CD4-positive, alpha-beta T cell treated with Interleukin-21 for 1 hour (primary cell): ENCODE data around the gene HPSE2.
"Not testable (repeated sequence)": the region's sequence is repeated elsewhere in the genome, so short reads cannot be mapped to it uniquely, and the experiment has no call there.

ENCODE experiments used
- DNase-seq: peaks from one replicate; pipeline ENCODE4 v3.0.0-alpha.2; 2020

Gene HPSE2

DNA sequence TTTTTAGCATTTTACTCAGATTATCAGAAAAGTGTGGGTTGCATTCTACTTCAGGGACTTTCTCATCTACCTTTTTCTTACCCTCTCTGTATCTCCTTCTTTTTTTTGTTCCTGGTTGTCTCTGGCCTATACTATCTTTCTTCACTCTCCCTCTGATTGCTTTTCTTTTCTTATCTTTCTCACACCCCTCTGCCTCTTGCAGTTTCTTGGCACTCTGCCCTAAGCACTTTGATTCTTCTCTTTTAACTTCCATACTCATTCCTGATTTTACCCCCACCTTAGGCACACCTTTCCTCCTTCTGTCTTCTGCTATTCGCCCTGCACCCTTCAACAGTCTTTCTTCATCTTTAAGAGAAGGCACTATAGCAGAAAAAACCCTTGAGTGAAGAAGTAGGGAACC is 696.1 kb downstream of the HPSE2 start:
- DNase-seq, result no peak

DNA sequence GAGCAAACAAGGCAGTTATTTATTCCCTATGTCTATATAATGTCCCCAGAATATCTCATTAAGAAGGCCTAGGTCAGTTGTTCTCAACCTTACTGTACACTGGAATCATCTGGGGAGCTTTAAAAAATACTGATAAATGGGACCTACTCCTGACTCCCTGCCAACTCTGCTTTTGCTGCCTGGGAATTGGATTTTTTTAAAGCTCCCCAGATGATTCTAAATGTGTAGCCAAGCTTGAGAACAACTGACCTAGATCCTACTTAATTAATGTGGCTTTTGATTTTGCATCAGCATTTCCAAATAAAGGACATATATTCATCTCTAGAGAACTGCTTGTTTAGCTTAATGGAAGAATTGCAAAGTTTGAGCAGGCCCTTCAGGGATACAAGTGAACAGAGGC is 697.2 kb downstream of the HPSE2 start:
- DNase-seq, result no peak

DNA sequence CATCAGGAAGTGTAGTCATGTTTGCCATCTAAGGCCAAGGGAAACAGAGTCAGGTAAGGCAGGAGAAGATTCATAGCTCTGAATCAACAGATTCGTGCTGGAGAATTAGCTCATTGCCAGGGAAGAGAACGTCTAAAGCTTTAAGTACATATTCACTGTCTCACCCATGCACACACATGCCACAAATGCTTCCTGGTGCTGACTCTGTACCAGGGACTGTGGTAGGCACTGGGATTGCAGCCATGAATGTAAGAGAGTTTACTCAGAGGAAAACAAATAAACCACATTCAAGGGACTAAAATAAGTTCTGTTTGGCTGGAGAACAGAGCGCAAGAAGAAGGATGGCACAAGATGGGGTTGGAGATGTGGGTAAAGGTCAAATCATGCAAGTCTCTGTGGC is 699.1 kb downstream of the HPSE2 start:
- DNase-seq, result no peak

DNA sequence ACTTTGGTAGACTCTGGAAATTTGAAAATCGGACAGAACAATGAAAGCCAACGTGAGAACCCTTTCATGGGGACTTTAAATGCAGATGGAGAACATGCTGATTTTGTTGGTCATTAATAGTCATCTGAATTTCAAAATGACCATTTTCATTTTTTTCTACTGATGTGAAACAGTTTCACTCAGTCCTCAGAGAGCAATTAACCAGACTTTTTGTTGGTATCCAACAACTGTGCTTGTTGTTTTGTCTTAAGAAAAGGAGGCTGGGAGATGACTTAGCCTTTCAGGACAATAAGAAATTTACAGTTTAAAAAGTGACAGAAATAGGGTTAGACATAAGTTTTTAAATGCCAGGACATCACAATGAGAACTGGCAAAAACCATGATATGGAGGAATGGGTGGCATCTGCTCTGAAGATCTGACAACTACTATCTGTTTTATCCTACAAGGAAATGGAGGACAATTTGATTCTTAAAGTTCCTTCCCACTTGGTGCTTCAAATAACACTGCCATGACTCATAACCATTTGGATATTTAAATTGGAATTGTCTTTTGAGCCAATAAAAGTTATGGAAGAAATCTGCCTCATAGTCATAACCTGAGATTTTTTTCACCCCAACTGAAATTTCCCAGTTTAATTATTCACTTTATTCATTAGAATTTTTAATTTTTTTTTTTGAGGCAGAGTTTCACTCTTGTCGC is 701.8 kb downstream of the HPSE2 start:
- no peak for DNase-seq

DNA sequence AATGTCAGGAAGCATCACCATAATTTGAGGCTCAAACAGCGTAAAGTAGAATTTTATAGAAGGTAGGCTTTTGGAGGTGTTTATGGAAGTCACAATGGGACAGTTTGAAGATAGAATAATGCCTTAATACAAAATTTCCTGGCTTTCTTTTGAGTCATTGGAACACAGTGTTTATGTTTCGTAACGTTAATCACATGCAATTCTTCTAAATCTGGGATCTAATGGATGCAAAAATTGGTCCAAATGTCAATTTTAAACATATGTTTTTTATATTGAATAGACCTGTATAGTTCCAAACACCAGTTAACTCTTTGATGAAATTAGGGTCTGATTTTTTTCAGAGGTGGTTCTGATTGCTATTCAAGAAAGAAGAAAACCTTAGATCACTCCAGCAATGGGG is 702.4 kb downstream of the HPSE2 start:
- DNase-seq, result no peak

DNA sequence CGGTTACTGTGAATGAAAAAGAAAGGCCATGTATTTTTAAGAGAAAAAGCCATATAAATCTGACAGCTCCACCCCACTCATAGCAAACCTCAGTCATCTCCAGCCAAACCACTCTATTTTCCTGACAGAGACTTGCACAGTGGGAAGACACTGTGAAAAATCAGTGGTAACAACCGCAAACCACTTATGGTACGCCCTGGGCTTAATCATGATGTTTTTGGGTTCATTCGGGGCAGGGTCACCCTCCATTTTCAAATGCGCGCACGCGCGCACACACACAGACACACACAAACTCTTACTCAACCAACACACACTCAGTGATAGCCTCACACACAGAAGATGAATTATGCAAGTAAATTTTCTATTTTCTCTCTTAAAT is 706.9 kb downstream of the HPSE2 start:
- no peak for DNase-seq

DNA sequence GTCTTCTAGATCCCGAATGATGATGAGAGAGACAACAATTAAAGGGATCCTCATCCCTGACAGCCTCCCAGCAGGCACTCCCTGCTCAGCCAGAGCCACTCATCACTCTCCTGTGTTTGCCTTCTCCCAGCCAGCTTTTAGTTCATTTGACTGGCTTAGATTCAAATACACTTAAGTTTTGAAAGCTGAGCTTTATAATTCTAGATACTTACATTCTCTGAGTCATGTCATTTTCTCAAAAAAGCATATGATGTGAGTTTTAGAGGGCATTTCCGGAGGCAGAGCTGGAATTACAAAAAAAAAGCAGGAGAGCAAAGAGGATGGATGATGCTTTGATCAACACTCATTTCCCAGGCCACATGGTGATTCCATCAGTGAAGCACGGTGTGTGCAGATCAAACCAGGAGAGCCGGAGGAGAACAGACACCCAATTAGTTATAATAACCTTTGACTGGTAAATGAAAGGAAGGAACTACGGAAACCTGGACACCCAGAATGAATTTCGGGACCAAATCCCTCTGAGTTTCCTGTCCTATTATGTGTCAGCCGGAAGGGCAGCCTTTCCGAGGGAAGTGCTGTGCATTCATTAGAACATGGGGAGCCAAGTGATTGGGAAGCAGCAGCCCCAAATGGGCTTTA is 707.4 kb downstream of the HPSE2 start:
- DNase-seq, result no peak

DNA sequence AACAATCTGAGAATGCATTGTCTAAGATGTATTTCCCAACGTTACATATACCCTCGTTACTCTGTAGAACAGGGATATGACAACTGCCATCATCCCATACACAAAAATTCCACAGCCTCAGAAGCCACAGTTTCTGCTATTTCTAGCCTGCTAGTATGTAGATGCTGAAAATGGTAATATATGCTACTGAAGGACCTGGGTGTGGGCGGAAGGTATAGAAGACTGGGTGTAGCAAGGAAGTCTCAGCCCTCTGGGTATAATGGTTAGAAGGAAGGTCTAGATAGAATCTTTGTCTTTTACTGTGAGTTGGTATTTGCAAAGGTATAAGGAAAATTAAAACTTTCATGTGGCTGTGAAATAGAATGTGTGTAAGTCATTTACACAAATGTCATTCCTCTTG is 709.7 kb downstream of the HPSE2 start:
- no peak for DNase-seq

DNA sequence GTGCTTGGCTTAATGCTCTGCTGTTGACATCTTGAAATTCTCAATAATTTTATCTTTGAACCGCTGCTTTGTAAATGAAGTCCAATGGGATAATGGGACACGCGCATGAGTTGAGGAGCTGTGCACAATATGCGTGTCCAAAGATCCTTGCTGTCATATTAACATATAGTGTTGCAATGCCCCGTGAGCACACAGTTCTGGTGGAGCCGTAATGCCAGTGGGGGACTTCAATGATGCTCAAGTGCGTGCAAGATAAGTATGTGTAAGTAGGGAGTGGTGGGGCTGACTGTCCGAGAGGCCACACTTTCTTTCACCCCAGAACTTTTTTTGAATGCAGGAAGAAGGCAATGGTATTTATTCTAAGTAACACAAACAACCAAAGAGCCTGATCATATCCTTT is 711.5 kb downstream of the HPSE2 start:
- DNase-seq, result no peak

DNA sequence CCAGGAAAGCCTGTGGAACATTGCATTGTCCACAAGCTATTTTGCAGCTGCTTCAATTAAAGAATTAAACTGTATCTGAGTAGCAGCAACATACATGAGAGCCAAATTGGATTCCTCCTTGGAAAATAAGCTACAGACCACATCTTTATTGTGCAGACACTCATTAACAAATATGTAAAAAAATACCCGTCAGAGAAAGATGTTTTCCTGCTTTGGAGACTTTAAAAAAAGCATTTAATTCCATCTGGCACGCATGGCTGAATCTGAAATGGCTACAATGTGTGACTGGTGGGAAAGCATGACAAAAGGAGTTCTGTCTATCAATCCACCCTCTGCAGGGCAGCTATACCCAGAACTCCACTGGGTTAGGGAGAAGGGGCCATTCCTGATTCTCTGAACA is 715.8 kb downstream of the HPSE2 start:
- DNase-seq, result no peak

DNA sequence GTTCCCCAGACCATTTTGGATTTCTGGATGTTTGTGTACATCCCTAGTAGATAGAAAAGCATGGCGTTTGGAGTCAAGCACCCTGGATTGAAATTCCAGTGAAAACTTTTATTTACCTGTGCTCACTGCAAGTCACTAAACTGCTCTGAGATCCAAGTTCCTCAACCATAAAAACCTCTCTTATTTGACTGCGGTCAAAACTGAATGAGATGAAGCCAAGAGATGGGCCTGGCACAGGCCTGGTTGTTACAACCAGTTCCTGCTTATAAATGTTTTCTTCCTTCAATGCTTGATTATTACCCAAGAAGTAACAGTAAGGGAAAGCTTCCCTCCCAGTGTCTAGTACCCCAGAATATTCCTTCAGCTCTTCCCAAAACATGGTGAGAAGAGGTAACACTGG is 718.0 kb downstream of the HPSE2 start:
- no peak for DNase-seq

DNA sequence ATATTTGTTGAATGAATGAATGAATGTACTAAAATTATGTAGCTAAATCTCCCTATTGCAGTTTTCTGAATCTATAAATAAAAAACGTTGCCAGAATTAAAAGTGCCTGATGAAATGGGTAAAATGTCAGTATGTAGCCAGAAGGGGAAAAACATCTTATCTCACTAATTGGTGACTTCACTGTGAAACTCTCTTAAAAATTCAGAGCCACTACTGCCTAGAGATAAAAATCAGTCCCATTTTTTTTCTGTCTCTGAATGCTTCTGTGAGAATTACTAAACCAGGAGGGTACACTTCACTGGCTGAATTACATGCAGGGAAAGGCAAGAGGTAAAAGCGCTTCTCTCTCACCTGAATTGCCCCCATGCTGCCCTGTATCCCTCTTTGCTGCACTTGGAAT is 719.3 kb downstream of the HPSE2 start:
- no peak for DNase-seq

DNA sequence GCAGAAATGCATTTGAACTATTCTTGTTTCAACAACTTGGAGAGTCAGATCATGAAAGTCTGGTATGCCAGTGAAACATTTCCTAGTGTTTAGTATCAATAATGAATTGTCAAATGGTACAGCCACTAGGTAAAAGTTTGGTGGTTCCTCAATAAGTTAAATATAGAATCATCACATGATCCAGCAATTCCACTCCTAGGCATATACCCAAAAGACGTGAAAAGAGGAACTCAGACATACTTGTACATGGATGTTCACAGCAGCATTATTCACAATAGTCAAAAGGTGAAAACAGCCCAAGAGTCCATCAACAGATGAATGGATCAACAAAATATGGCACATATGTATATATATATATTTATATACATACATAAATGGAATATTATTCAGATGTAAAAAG is 721.9 kb downstream of the HPSE2 start:
- DNase-seq, result no peak

DNA sequence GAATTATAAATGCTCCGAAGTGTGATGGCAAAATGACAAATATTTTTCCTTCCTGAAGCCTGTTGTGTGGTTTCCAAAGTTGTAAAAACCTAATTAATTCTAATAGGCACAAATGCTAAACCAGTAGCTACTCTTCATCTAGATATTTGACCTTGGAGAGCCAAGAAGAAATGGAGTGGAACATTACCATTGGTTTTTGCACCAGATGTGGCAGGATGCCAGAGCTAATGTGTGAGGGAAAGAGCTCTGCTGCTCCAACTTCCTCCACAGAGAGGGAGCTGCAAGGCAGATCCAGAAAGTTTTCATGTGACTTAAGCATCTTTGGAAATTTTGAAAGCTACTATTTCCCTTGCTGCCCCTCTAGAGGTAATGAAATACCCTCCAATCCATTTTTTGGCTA is 723.8 kb downstream of the HPSE2 start:
- DNase-seq, result no peak

DNA sequence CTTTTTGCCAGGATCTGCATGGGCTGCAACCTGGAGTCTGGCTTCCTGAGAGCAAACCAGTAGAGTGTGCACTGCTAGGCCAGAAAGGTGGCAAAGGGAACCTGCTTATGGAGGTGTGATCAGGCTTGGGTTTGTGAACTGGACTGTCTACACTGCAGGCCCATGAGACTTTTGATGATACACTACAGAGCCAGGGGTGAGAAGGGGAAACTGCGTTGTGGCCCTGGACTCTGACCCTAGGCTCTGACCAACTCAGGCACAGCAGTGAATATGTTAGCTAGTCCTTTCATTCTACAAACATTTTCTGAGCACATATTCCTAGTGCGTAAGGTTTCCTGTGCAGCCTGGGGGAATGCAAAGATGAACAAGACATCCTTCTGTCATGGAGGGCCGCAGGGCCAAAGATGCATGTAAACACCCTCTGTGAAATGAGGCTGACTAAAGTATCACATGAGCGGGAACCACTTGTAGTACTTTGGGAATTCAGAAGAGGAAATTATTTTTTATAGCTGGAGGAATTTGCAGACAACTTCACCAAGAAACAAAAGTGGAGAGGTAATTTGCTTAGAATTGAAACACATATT is 725.1 kb downstream of the HPSE2 start:
- no peak for DNase-seq

DNA sequence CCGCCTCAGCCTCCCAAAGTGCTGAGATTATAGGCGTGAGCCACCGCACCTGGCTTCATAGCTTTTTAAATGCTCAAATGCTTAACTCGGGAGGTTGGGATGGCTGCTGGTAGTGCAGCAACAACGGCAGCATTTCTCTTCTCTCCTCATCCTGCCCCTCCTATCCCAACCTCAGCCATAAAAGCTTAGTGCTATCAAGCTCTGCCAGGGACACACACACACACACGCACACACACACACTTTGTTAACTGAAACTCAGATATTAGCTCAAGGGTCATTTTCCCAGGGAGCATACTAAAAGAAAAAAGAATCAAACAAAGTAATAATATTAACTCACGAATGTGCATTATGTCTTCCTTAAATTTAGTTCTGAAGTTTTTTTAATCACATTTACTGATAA is 725.9 kb downstream of the HPSE2 start:
- DNase-seq, result no peak

DNA sequence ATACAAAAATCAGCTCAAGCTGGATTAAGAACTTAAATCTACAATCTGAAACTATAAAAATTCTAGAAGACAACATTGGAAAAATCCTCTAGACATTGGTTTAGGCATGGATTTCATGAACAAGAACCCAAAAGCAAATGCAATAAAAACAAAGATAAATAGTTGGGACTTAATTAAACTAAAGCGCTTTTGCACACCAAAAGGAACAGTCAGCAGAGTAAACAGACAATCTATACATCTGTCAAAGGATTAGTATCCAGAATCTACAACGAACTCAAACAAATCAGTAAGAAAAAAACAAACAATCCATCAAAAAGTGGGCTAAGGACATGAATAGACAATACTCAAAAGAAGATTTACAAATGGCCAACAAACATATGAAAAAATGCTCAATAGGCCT is 733.1 kb downstream of the HPSE2 start:
- DNase-seq, result not testable (repeated sequence)

DNA sequence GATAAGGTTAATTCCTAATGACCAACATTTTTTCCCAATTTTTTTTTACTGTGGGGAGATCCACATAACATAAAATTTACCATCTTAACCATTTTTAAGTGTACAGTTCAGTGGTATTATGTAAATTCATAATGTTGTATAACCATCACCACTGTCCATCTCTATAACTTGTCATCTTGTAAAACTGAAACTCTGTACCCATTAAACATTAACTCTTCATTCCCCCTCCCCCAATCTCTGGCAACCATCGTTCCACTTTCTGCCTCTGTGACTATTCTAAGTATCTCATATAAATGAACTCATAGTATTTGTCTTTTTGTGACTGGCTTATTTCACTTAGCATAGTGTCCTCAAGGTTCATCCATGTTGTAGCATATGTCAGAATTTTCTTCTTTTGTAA is 742.9 kb downstream of the HPSE2 start:
- no peak for DNase-seq

DNA sequence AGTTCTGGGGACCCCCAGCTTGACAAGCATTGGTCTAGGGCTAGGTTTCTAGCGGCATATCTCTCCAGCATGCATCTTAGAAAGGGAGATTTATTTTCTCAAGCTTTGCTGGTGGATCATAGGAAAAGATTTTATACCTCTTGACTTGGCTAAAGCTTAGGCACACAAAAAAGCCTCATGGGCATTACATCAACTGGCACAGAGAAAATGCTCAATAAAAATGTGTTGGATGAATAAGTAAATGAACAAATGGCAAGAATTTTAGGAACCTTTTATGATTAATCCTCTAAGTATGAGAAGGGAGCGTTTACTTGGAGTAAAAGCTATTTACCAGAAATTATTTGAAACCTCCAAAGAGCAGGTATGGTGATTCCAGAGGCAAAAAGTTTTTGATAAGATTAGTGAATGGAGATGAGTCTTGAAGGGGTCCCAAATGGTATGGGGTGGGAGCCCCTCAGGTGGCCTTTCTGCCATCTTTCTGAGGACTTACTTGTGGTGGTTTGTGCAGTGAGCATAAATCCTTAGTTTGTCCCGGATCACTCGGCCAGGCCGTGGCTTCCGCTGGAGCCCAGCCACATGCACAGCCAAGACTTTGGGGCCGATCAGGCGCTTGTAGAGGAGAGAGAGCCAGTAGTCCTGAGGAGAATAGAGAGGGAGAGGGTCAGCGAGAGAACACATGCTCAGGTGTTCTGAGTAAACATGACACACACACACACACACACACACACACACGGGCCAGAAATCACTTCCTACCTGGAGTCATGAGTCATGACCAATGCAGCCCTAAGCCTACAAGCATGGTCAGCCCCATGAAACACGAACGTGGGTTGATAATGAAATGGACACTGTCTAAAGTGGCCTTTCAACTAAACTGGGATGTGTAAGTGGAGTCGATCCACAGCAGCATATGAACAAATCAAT is 745.8 kb downstream of the HPSE2 start:
- no peak for DNase-seq

DNA sequence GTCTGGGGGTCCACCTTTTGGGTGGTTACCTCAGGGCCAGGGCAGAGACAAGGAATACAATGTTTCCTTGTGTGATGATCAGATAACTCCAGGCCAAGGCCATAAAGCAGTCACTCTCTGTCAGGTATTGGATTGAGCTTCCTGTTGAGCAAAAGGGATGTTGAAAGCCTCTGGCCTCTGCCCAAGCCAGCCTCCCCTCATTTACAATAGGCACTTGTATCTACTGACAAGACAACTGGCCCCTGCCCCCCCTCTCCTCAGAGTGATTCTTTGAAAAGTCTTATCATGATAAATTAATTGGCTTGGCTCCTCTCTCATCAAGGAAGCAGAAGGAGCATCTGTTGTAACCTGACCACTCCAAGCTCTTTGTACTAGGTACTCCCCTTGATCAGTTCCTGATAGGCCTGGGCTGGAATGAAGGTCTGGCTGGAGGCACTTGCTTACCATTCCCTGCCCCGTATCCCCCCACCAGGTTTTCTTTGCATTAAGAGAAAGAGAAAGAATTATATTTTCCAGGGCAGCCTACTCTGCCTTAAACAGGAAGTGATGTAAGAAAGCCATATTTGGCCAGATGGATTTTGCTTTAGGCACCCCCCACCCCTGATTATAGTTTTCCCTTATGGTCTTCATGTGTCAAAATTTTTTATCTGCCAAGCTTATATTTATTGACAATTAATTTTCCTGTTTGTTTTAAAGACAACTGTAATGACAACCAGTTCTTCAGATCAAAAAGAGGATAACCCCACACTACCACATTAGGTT is 746.8 kb downstream of the HPSE2 start:
- DNase-seq, result no peak

DNA sequence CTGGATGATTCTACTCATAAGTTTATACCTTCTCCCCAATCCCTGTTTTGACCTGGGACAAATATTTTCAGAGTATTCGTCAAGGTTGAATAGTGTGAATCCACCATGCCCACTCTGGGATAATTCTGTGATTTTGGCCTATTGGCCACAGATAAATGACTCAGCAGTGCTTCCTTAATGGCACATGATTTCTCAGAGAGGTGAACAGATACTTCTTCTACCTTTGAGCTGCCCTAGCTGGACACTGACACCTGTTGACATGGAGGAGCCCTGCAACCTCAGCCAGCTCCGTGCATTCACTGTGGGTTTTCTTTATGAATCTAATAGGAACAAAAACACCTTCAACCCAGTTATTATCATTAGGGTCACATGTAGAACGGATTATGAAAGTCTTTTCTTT is 748.0 kb downstream of the HPSE2 start:
- DNase-seq, result no peak

DNA sequence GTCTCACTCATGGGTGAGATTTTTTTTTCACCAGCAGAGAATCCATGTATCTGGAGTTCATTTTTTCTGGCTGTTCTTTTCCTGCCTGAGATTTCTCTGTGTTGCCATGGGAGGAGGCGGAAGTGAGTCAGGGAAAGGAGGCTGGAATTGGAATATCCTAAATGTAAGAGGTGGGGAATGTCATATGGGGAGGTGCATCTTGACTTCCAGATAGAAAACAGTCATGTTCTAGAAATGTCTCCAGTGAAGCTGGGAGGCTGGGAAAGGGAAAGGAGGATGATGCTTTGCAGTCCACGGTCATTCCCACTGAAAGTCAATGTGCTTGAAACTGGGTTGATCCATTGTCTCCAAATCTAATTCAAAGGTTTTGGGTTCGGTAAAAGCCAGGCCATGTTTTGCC is 749.2 kb downstream of the HPSE2 start:
- no peak for DNase-seq

DNA sequence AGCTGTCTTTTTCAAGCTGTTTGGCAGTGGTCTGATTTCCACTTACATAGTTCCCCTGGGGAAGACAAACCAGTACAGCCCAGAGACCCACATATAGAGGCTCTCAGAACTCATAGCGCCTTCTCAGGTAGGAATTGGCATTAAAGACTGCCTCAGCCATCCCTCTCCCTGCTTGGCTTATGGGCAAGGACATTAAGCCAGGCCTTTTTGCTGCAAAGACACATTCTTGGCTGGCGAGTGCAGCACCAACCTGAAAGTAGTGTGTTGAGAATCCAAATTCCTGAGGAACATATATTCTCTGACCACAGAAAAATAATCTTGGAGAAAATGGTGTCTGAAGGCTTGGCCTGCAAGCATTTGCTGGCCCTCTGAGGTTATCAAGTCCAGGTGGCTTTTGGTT is 749.7 kb downstream of the HPSE2 start:
- no peak for DNase-seq
